Hepatocyte (in vitro differentiated cells): ENCODE data around the gene GPRASP2.

Experiments
- EZH2 ChIP-seq: fragments of 200-600 bp; sonication (generic); IDR thresholded peaks from 2 replicates; pipeline ENCODE4 v1.6.1; 2016; ENCODE audit warnings: antibody characterized with exemption, mild to moderate bottlenecking, borderline replicate concordance
- EZH2phosphoT487 ChIP-seq: fragments of 200-600 bp; sonication (generic); IDR thresholded peaks from one replicate; pipeline ENCODE4 v1.6.1; 2018; ENCODE audit warnings: antibody characterized with exemption, mild to moderate bottlenecking, low read depth, moderate library complexity; ENCODE audit not compliant: unreplicated experiment, severe bottlenecking
- TF ChIP-seq, protein P1 (sequence below): fragments of 200-600 bp; sonication (generic); IDR thresholded peaks from 2 replicates; pipeline ENCODE4 v1.5.1; 2016; ENCODE audit warnings: antibody characterized with exemption, mild to moderate bottlenecking; ENCODE audit not compliant: poor library complexity

DNA sequence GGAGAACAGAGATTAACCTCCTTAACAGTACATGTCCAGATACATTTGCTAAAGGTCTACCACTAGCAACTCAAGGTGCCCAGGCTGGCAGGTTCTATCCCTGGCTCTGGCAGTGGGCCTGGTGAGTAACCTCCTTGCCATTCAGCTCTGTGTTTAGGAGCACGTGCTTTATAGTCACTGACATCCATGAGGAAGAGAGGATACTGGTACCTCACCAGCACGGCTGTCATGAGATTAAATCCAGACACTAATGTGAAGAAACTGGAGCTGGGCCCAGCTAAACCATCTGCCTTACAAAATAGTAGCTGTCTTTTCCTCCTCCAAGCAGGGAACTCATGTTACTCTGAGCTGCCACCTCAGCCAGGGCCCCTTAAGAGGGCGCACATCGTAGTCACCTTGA, 53.6 kb downstream of the GPRASP2 start:
- TF ChIP-seq, protein P1, sequence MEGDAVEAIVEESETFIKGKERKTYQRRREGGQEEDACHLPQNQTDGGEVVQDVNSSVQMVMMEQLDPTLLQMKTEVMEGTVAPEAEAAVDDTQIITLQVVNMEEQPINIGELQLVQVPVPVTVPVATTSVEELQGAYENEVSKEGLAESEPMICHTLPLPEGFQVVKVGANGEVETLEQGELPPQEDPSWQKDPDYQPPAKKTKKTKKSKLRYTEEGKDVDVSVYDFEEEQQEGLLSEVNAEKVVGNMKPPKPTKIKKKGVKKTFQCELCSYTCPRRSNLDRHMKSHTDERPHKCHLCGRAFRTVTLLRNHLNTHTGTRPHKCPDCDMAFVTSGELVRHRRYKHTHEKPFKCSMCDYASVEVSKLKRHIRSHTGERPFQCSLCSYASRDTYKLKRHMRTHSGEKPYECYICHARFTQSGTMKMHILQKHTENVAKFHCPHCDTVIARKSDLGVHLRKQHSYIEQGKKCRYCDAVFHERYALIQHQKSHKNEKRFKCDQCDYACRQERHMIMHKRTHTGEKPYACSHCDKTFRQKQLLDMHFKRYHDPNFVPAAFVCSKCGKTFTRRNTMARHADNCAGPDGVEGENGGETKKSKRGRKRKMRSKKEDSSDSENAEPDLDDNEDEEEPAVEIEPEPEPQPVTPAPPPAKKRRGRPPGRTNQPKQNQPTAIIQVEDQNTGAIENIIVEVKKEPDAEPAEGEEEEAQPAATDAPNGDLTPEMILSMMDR = no peak
- TF ChIP-seq EZH2phosphoT487 = no peak
- TF ChIP-seq EZH2 = no peak
